ENCODE measurements around the gene LRRC4.

Gene LRRC4

DNA sequence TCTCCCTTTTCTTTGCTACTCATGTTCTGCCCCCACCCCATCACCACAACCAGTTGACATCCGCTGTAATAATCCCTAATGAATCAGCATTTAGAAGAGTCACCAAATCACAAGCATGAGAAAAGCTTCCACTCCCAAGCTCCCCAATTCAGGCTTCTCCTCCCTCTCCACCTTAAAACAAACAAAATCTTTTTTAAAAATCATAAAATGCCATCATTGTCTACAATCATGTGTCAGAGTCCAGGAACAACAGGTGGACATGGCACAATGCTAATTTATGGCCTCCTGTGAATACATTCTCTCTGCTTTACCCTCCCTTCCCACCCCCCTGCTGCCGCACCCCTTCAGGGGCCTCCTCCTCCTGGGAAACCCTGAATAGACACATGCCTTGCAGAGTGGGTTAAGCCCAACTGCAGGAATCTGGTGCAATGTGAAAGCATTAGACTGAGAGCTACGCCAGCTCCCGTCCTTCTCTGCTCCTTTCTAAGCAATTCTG lies 3.7 kb downstream of the LRRC4 start:
- Histone ChIP-seq H3K36me3 (ENCODE audit: insufficient read depth, low read depth, low read length) (peaks cover 27% of the 10 kb centered on the region; the same call in 1 of the 2 replicates), H3K4me3 (ENCODE audit: low read length) (peak overlapping the region; percentile 53; the same call in 1 of the 2 replicates), H3K27ac (ENCODE audit: low read length) (no peak overlapping the region), H3K9me3 (ENCODE audit: insufficient read depth, low read depth, low read length) (no peaks in the 10 kb centered on the region), H3K4me1 (ENCODE audit: insufficient read depth, low read length) (peaks cover 18% of the 10 kb centered on the region), H3K27me3 (ENCODE audit: insufficient read depth, low read length) (peaks cover 30% of the 10 kb centered on the region), H3K9ac (ENCODE audit: low read depth, low read length) (no peak overlapping the region)

DNA sequence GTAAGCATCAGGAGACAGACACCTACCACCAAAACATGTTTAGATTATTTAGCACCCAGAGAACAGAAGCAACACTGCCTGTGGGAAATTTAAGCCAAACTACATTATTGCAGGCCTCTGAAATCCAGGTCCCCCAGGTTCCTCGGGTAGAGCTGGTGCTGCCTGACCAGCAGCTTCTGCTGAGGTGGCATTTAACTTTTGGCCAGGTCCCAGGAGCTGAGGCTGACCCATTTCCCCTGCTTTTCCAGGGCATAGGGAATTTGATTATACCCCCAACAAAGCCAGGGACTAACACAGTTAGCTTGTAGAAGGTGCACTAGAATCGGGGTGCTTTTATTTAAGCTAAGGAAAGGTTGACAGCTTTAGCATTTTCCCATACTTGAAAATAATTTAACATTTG lies 4.7 kb downstream of the LRRC4 start:
- Histone ChIP-seq H3K36me3 (ENCODE audit: insufficient read depth, low read depth, low read length) (peaks cover 27% of the 10 kb centered on the region; the same call in 1 of the 2 replicates), H3K27me3 (ENCODE audit: insufficient read depth, low read length) (peaks cover 23% of the 10 kb centered on the region), H3K4me3 (ENCODE audit: low read length) (no peak overlapping the region), H3K9me3 (ENCODE audit: insufficient read depth, low read depth, low read length) (no peaks in the 10 kb centered on the region), H3K9ac (ENCODE audit: low read depth, low read length) (no peak overlapping the region), H3K27ac (ENCODE audit: low read length) (no peak overlapping the region), H3K4me1 (ENCODE audit: insufficient read depth, low read length) (peaks cover 22% of the 10 kb centered on the region)

GRCh38 chr7:128025819-128026218 lies 5.4 kb downstream of the LRRC4 start:
- Histone ChIP-seq H3K9ac (ENCODE audit: low read depth, low read length) (no peak overlapping the region), H3K4me1 (ENCODE audit: insufficient read depth, low read length) (peaks cover 22% of the 10 kb centered on the region), H3K36me3 (ENCODE audit: insufficient read depth, low read depth, low read length) (peaks cover 34% of the 10 kb centered on the region; the same call in 1 of the 2 replicates), H3K9me3 (ENCODE audit: insufficient read depth, low read depth, low read length) (no peaks in the 10 kb centered on the region), H3K4me3 (ENCODE audit: low read length) (no peak overlapping the region), H3K27me3 (ENCODE audit: insufficient read depth, low read length) (peaks cover 23% of the 10 kb centered on the region), H3K27ac (ENCODE audit: low read length) (no peak overlapping the region)

DNA sequence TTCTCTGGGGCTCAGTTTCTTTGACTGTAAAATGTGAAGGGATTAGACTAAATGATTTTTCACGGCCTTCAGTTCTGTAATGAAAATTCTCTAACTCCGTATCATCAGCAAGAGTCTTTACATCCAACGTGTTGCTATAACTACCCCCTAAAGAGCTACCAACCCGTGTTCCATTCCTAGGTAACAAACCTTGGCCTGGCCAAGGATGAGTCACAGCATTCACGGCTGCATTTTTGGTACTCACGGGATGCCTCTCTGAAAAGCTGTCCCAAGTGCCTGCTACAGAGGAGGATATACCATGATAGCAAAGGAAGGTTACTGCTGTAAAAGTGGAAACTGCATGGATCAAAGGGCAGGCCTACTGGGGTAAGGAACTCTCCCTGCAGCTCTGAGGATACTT lies 5.9 kb downstream of the LRRC4 start:
- no peaks in the 10 kb centered on the region for H3K9me3 ChIP-seq (ENCODE audit: insufficient read depth, low read depth, low read length)
- H3K4me3 ChIP-seq (ENCODE audit: low read length), result no peak overlapping the region
- H3K27ac ChIP-seq (ENCODE audit: low read length), result no peak overlapping the region
- H3K4me1 ChIP-seq (ENCODE audit: insufficient read depth, low read length), result peaks cover 25% of the 10 kb centered on the region
- H3K9ac ChIP-seq (ENCODE audit: low read depth, low read length), result no peak overlapping the region
- peaks cover 20% of the 10 kb centered on the region for H3K27me3 ChIP-seq (ENCODE audit: insufficient read depth, low read length)
- peaks cover 35% of the 10 kb centered on the region; the same call in 1 of the 2 replicates for H3K36me3 ChIP-seq (ENCODE audit: insufficient read depth, low read depth, low read length)

DNA sequence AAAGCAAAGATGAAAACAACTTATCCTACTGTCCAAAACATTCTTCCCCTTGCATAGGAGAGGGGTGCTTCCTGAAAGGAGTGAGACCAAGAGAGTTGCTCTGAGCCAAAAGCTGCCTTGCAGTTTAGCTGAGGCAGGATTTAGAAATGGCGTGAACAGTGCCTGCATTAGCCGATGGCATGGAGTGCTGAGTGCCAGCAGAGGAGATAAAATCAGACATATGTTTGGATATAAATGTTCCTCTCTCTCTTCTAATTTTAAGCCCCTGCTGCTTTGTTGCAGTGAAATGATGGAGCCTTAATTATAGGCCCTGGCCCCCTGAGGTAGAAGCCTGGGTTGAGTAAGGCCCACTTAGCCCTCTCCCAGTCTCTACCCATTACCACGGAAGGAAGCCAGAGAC lies 7.1 kb downstream of the LRRC4 start:
- Histone ChIP-seq H3K36me3 (ENCODE audit: insufficient read depth, low read depth, low read length) (peaks cover 28% of the 10 kb centered on the region; the same call in 1 of the 2 replicates), H3K27me3 (ENCODE audit: insufficient read depth, low read length) (peaks cover 8% of the 10 kb centered on the region), H3K27ac (ENCODE audit: low read length) (no peak overlapping the region), H3K4me1 (ENCODE audit: insufficient read depth, low read length) (peaks cover 29% of the 10 kb centered on the region), H3K4me3 (ENCODE audit: low read length) (no peak overlapping the region), H3K9ac (ENCODE audit: low read depth, low read length) (no peak overlapping the region), H3K9me3 (ENCODE audit: insufficient read depth, low read depth, low read length) (no peaks in the 10 kb centered on the region)

DNA sequence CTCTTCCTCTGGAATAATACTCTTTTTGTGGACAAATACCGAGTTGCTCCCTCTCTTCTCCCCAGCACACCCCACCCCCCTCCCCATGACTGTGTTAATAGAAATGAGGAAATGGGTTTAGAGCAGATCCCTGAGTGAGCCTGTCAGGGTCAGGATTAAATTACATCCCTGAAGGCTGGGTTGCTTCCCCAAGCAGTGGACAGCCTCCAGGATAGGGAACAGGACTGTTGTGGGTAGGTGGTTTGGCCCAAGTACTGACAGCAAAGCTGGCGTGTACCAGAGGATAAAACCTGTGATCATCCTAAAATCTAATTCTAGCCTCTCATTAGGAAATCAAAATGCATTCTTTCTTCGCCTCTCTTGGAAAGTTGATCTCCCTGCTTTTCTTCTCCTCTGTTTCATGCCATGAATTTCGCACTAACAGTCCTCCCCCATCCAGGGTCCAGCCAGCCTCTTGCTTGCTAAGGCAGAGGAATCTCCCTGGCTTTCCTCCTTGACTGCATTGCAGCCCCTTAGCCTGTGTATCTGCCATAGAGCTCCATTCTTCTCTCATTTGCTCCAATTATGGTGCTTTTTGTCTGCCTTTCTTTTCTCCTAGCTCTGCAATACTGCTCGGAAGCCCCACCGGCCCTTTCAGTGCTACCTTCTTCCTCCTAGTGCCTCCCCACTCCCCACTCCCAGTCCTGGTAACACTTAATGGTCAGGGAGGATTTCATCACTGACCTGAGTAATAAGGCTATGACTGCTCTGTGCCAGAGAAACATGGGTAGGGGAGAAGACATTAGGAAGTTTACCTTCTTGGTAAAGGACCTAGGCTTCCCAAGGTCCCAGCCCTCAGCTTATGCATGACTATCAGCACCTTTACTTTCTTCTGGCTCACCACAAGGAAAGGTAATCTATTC lies 8.4 kb downstream of the LRRC4 start:
- Histone ChIP-seq H3K4me3 (ENCODE audit: low read length) (no peak overlapping the region), H3K27me3 (ENCODE audit: insufficient read depth, low read length) (no peaks in the 10 kb centered on the region), H3K9me3 (ENCODE audit: insufficient read depth, low read depth, low read length) (no peaks in the 10 kb centered on the region), H3K9ac (ENCODE audit: low read depth, low read length) (no peak overlapping the region), H3K36me3 (ENCODE audit: insufficient read depth, low read depth, low read length) (peaks cover 20% of the 10 kb centered on the region; the same call in 1 of the 2 replicates), H3K4me1 (ENCODE audit: insufficient read depth, low read length) (peaks cover 36% of the 10 kb centered on the region), H3K27ac (ENCODE audit: low read length) (no peak overlapping the region)

- Histone ChIP-seq H3K36me3 (ENCODE audit: insufficient read depth, low read depth, low read length) (peaks cover 17% of the 10 kb centered on the region; the same call in 1 of the 2 replicates), H3K4me1 (ENCODE audit: insufficient read depth, low read length) (peaks cover 31% of the 10 kb centered on the region), H3K4me3 (ENCODE audit: low read length) (no peak overlapping the region), H3K9ac (ENCODE audit: low read depth, low read length) (no peak overlapping the region), H3K27me3 (ENCODE audit: insufficient read depth, low read length) (no peaks in the 10 kb centered on the region), H3K27ac (ENCODE audit: low read length) (no peak overlapping the region), H3K9me3 (ENCODE audit: insufficient read depth, low read depth, low read length) (no peaks in the 10 kb centered on the region)
Observed at GRCh38 chr7:128021366-128021765, 9.9 kb downstream of the LRRC4 start.

DNA sequence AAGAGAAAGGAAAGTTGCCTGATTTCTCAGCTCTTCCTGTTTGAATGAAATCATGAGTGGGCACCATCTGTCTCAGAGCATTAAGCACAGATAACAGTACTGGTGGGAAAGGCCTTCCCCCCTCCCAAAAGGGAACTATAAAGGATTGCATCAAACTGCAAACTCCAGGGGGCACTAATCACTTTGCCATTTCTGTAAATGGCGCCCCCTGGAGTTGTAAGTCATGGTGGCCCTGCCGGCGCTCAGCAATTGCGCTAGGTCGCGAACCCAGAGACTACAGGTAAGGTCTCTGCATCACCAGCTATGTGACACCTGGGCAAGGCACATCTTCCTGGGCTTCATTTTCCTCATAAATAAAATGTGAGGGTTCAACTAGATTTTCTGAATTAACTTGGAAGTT lies 11.1 kb downstream of the LRRC4 start:
- Histone ChIP-seq H3K9me3 (ENCODE audit: insufficient read depth, low read depth, low read length) (no peaks in the 10 kb centered on the region), H3K27ac (ENCODE audit: low read length) (no peak overlapping the region), H3K9ac (ENCODE audit: low read depth, low read length) (no peak overlapping the region), H3K27me3 (ENCODE audit: insufficient read depth, low read length) (no peaks in the 10 kb centered on the region), H3K4me1 (ENCODE audit: insufficient read depth, low read length) (peaks cover 31% of the 10 kb centered on the region), H3K4me3 (ENCODE audit: low read length) (no peak overlapping the region), H3K36me3 (ENCODE audit: insufficient read depth, low read depth, low read length) (peaks cover 13% of the 10 kb centered on the region; the same call in 1 of the 2 replicates)

DNA sequence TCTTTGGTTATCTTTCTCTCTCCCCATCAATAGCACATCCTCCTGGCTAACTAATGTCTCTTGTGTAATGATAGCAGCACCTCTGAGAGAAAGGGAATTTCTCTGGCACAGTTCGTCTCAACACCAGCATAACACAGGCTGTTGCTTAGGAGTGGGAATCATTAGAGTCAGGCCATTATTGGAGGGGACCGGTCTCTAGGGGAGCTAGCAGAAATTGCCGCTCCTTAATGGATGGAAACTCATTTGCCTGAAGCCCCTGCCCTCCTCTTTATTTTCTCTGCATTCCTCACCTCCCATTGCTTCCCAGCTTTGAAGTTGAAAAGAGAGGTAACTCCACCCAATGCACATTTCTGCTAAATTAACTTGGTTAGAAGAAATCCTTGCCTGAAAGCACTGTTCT lies 11.9 kb downstream of the LRRC4 start:
- H3K27ac ChIP-seq (ENCODE audit: low read length), result no peak overlapping the region
- H3K4me1 ChIP-seq (ENCODE audit: insufficient read depth, low read length), result peaks cover 31% of the 10 kb centered on the region
- H3K36me3 ChIP-seq (ENCODE audit: insufficient read depth, low read depth, low read length), result peaks cover 13% of the 10 kb centered on the region; the same call in 1 of the 2 replicates

GRCh38 chr7:128017862-128018845 lies 13.1 kb downstream of the LRRC4 start:
- Histone ChIP-seq H3K9me3 (ENCODE audit: insufficient read depth, low read depth, low read length) (no peaks in the 10 kb centered on the region), H3K4me3 (ENCODE audit: low read length) (no peak overlapping the region), H3K9ac (ENCODE audit: low read depth, low read length) (no peak overlapping the region), H3K4me1 (ENCODE audit: insufficient read depth, low read length) (peaks cover 31% of the 10 kb centered on the region), H3K36me3 (ENCODE audit: insufficient read depth, low read depth, low read length) (peaks cover 9% of the 10 kb centered on the region; the same call in 1 of the 2 replicates), H3K27ac (ENCODE audit: low read length) (no peak overlapping the region), H3K27me3 (ENCODE audit: insufficient read depth, low read length) (no peaks in the 10 kb centered on the region)

More for the DNA sequence above, 11.9 kb downstream of the LRRC4 start:
- no peak overlapping the region for H3K4me3 ChIP-seq (ENCODE audit: low read length)
- H3K27me3 ChIP-seq (ENCODE audit: insufficient read depth, low read length), result no peaks in the 10 kb centered on the region
- no peak overlapping the region for H3K9ac ChIP-seq (ENCODE audit: low read depth, low read length)
- H3K9me3 ChIP-seq (ENCODE audit: insufficient read depth, low read depth, low read length), result no peaks in the 10 kb centered on the region

DNA sequence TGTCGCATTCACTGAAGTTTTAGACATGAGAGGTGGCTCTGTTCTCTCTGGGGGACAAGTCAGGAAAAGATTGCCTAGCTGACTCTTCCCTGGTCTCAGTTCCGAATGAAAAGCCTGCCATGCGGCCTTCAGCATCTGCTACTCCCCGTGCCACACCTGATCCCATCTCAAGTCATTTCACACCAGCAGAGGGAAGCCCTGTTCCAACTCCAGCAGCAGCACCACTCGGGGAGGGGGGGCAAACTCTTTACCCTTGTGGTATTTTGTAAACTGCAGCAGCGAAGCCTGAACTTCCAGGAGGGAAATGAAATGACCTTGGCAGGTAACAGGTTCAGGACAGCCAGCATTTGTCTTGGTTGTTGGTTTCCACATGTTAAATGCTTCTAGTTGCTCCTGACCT lies 13.8 kb downstream of the LRRC4 start:
- Histone ChIP-seq H3K4me1 (ENCODE audit: insufficient read depth, low read length) (peaks cover 29% of the 10 kb centered on the region), H3K27me3 (ENCODE audit: insufficient read depth, low read length) (no peaks in the 10 kb centered on the region), H3K9ac (ENCODE audit: low read depth, low read length) (no peak overlapping the region), H3K9me3 (ENCODE audit: insufficient read depth, low read depth, low read length) (no peaks in the 10 kb centered on the region), H3K36me3 (ENCODE audit: insufficient read depth, low read depth, low read length) (peaks cover 8% of the 10 kb centered on the region; the same call in 1 of the 2 replicates), H3K27ac (ENCODE audit: low read length) (no peak overlapping the region), H3K4me3 (ENCODE audit: low read length) (no peak overlapping the region)

Measured in iPS-20b (cell line).